WTC11 (cell line): ENCODE data around the gene GORASP1. TPM values are rescaled to one million over a fixed set of nuclear protein-coding genes. Genes with fewer than 3 reads are reported as not detected.

Source experiments
- ATAC-seq: fragments of 200-7000 bp; cut with Tn5 transposase; 2 replicates; pipeline ENCODE4 v1.10.0; 2021; ENCODE audit warnings: mild to moderate bottlenecking, moderate library complexity
- CTCF ChIA-PET: fragments of 300-600 bp; sonication (Branson Sonifier 250); formaldehyde crosslinking; loops from one replicate; lab custom pipeline; 2021; ENCODE audit warnings: antibody characterized with exemption; lab: Charles Lee
- POLR2A ChIA-PET: fragments of 350-600 bp; sonication (Branson Sonifier 250); formaldehyde crosslinking; loops from one replicate; lab custom pipeline; 2021; ENCODE audit warnings: antibody characterized with exemption; lab: Charles Lee
- DNase-seq: peaks from one replicate; pipeline ENCODE4 v3.0.0; 2021; ENCODE audit warnings: low spot score
- H3K27ac Mint-ChIP-seq: 2 replicates; pipeline ENCODE4 v1.8.0; 2021; ENCODE audit warnings: mixed read lengths
- H3K27me3 Mint-ChIP-seq: 2 replicates; pipeline ENCODE4 v1.8.0; 2021; ENCODE audit warnings: low read depth, mild to moderate bottlenecking, moderate library complexity, mixed read lengths
- H3K36me3 Mint-ChIP-seq: 2 replicates; pipeline ENCODE4 v1.8.0; 2021; ENCODE audit warnings: mixed read lengths
- H3K4me1 Mint-ChIP-seq: 2 replicates; pipeline ENCODE4 v1.8.0; 2022; ENCODE audit warnings: mixed read lengths
- H3K4me3 Mint-ChIP-seq: 2 replicates; pipeline ENCODE4 v1.8.0; 2021; ENCODE audit warnings: mild to moderate bottlenecking, moderate library complexity, mixed read lengths
- H3K9me3 Mint-ChIP-seq: 2 replicates; pipeline ENCODE4 v1.8.0; 2021; ENCODE audit warnings: mixed read lengths
- CBFB ChIP-seq: sonication (generic); formaldehyde crosslinking; IDR thresholded peaks from 2 replicates; pipeline ENCODE4 v1.8.1; 2022; ENCODE audit warnings: mild to moderate bottlenecking, low read depth, missing genetic modification reagents
- FOXJ3 ChIP-seq: sonication (generic); formaldehyde crosslinking; IDR thresholded peaks from 2 replicates; pipeline ENCODE4 v1.9.0; 2021; ENCODE audit warnings: missing genetic modification reagents, mild to moderate bottlenecking, borderline replicate concordance
- GABPB1 ChIP-seq: sonication (generic); formaldehyde crosslinking; IDR thresholded peaks from 2 replicates; pipeline ENCODE4 v1.8.1; 2023; ENCODE audit warnings: mild to moderate bottlenecking, missing genetic modification reagents
- HMGA2 ChIP-seq: fragments of 250-450 bp; sonication (Bioruptor Pico); IDR thresholded peaks from 2 replicates; pipeline ENCODE4 v1.4.0; 2021; ENCODE audit warnings: mild to moderate bottlenecking, moderate library complexity
- KAT7 ChIP-seq: sonication (generic); formaldehyde crosslinking; IDR thresholded peaks from 2 replicates; pipeline ENCODE4 v1.8.1; 2023; ENCODE audit warnings: missing genetic modification reagents, mild to moderate bottlenecking, borderline replicate concordance
- NFATC4 ChIP-seq: fragments of 250-450 bp; sonication (Bioruptor Pico); IDR thresholded peaks from 2 replicates; pipeline ENCODE4 v1.9.0; 2021; ENCODE audit warnings: mild to moderate bottlenecking
- NFE2L1 ChIP-seq: sonication (generic); formaldehyde crosslinking; IDR thresholded peaks from 2 replicates; pipeline ENCODE4 v1.8.1; 2023; ENCODE audit warnings: missing genetic modification reagents
- NR1H2 ChIP-seq: sonication (generic); formaldehyde crosslinking; IDR thresholded peaks from 2 replicates; pipeline ENCODE4 v1.9.0; 2021; ENCODE audit warnings: mild to moderate bottlenecking, moderate library complexity, missing genetic modification reagents
- PRRX2 ChIP-seq: fragments of 250-450 bp; sonication (Bioruptor Pico); IDR thresholded peaks from 2 replicates; pipeline ENCODE4 v1.8.0; 2021; ENCODE audit warnings: mild to moderate bottlenecking
- RELA ChIP-seq: sonication (generic); formaldehyde crosslinking; IDR thresholded peaks from 2 replicates; pipeline ENCODE4 v1.8.1; 2022; ENCODE audit warnings: missing genetic modification reagents, mild to moderate bottlenecking, borderline replicate concordance
- SMAD4 ChIP-seq: sonication (generic); formaldehyde crosslinking; IDR thresholded peaks from 2 replicates; pipeline ENCODE4 v1.8.0; 2022; ENCODE audit warnings: mild to moderate bottlenecking, missing genetic modification reagents
- TCF7 ChIP-seq: sonication (generic); formaldehyde crosslinking; IDR thresholded peaks from 2 replicates; pipeline ENCODE4 v1.8.0; 2022; ENCODE audit warnings: mild to moderate bottlenecking, low read depth, missing genetic modification reagents, moderate library complexity
- TEAD1 ChIP-seq: sonication (generic); formaldehyde crosslinking; IDR thresholded peaks from 2 replicates; pipeline ENCODE4 v1.8.0; 2022; ENCODE audit warnings: mild to moderate bottlenecking, missing genetic modification reagents
- TP53 ChIP-seq: sonication (generic); formaldehyde crosslinking; IDR thresholded peaks from 2 replicates; pipeline ENCODE4 v1.8.1; 2023; ENCODE audit warnings: mild to moderate bottlenecking, missing genetic modification reagents
- ZNF121 ChIP-seq: sonication (generic); formaldehyde crosslinking; IDR thresholded peaks from 2 replicates; pipeline ENCODE4 v1.8.0; 2023; ENCODE audit warnings: missing genetic modification reagents
- ZNF138 ChIP-seq: sonication (generic); formaldehyde crosslinking; conservative IDR thresholded peaks from 2 replicates; pipeline ENCODE4 v1.8.1; 2022; ENCODE audit warnings: mild to moderate bottlenecking, moderate library complexity, missing genetic modification reagents
- ZNF219 ChIP-seq: sonication (generic); formaldehyde crosslinking; IDR thresholded peaks from 2 replicates; pipeline ENCODE4 v1.8.0; 2023; ENCODE audit warnings: missing genetic modification reagents, mild to moderate bottlenecking, borderline replicate concordance
- ZNF317 ChIP-seq: sonication (generic); formaldehyde crosslinking; IDR thresholded peaks from 2 replicates; pipeline ENCODE4 v1.8.1; 2023; ENCODE audit warnings: low read depth, mild to moderate bottlenecking, moderate library complexity, missing genetic modification reagents, borderline replicate concordance
- total RNA-seq: library from RNA; stranded (reverse); gene quantifications from 3 replicates; pipeline ENCODE4 v1.2.3, GENCODE V29; 2021
- TF ChIP-seq, protein P1 (sequence below): sonication (generic); formaldehyde crosslinking; IDR thresholded peaks from 2 replicates; pipeline ENCODE4 v1.8.1; 2022; ENCODE audit warnings: low read depth, missing genetic modification reagents, borderline replicate concordance
- TF ChIP-seq, protein P2 (sequence below): sonication (generic); formaldehyde crosslinking; IDR thresholded peaks from 2 replicates; pipeline ENCODE4 v1.8.1; 2023; ENCODE audit warnings: mild to moderate bottlenecking, missing genetic modification reagents, moderate library complexity
- TF ChIP-seq, protein P3 (sequence below): fragments of 250-450 bp; sonication (Bioruptor Pico); IDR thresholded peaks from 2 replicates; pipeline ENCODE4 v1.9.0; 2021; ENCODE audit warnings: moderate library complexity, mild to moderate bottlenecking, inconsistent platforms, borderline replicate concordance
- TF ChIP-seq, protein P4 (sequence below): sonication (generic); formaldehyde crosslinking; IDR thresholded peaks from 2 replicates; pipeline ENCODE4 v1.8.0; 2022; ENCODE audit warnings: mild to moderate bottlenecking, missing genetic modification reagents
- TF ChIP-seq, protein P5 (sequence below): sonication (generic); formaldehyde crosslinking; conservative IDR thresholded peaks from 2 replicates; pipeline ENCODE4 v1.8.1; 2022; ENCODE audit warnings: mild to moderate bottlenecking, missing genetic modification reagents
- TF ChIP-seq, protein P6 (sequence below): sonication (generic); formaldehyde crosslinking; IDR thresholded peaks from 2 replicates; pipeline ENCODE4 v1.8.1; 2022; ENCODE audit warnings: low read depth, mild to moderate bottlenecking, moderate library complexity, missing genetic modification reagents, borderline replicate concordance
- TF ChIP-seq, protein P7 (sequence below): fragments of 250-450 bp; sonication (Bioruptor Pico); IDR thresholded peaks from 2 replicates; pipeline ENCODE4 v1.8.0; 2021; ENCODE audit warnings: mild to moderate bottlenecking

Gene GORASP1
- total RNA-seq, 1 experiment from 2014 or later, result 47.4 TPM

DNA sequence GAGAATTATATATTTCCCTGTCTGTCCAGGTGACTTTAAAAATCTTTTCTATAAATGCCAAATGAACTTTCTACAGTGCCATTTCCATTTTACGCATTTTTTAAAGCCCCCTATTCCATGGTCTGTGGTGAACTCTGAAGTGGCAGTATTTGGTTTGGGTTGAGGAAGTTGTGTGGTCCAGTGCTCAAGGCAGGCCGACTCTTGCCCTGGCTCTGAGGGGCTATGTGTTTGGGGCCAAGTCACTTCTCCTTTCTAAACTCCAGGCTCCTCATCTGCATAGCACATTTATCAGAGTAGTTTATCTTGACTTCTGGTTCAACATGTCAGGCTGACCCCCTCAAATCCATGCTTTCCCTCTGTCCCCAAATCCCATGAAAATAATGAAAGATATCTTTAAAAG is 14.2 kb upstream of the GORASP1 start (continued):
- TF ChIP-seq, protein P1, sequence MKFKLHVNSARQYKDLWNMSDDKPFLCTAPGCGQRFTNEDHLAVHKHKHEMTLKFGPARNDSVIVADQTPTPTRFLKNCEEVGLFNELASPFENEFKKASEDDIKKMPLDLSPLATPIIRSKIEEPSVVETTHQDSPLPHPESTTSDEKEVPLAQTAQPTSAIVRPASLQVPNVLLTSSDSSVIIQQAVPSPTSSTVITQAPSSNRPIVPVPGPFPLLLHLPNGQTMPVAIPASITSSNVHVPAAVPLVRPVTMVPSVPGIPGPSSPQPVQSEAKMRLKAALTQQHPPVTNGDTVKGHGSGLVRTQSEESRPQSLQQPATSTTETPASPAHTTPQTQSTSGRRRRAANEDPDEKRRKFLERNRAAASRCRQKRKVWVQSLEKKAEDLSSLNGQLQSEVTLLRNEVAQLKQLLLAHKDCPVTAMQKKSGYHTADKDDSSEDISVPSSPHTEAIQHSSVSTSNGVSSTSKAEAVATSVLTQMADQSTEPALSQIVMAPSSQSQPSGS (CRISPR knock-in tag), result no peak
- no peak for TF ChIP-seq NFE2L1
- no peak for TF ChIP-seq CBFB (CRISPR knock-in tag)
- TF ChIP-seq TP53 (CRISPR knock-in tag), result no peak
- no peak for TF ChIP-seq RELA (CRISPR knock-in tag)
- TF ChIP-seq ZNF317 (CRISPR knock-in tag), result no peak
- TF ChIP-seq ZNF219 (CRISPR knock-in tag), result no peak
- no peak for TF ChIP-seq ZNF121 (CRISPR knock-in tag)
- TF ChIP-seq HMGA2 (CRISPR knock-in tag), result no peak

DNA sequence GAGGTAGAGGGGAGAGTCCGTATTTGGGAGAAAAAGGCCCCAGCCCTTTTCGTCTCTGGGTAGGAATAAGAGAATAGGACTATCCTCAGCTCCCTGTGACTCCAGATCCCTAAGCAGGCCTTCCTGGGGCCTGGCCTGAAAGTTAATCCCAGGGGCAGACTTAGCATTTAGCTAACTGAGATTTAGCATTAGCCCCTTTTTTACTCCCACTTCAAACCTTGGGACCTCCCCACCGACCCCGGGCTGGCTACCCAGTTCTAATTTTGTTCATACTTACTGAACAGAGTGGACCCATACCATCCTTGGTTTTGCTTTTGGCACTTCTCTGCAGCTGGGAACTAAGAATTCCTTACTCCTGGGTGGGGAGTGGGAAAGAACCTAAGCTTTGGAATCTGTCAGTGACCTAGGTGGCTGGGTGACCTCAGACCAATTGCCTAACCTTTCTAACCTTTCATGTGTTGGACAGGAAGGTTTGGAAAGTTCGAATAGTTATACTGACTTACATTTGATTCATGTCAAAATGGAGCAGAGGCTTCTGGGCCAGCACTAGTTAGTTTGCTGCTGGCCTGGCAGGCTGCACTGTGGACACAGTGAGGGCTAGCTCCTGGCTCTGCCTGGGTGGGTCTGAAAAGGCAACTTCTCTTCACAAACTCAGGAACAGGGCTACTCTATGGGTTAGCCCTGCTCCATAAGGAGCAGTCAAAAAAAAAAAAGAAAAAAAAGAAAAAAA is 11.7 kb upstream of the GORASP1 start:
- H3K4me1 Mint-ChIP-seq, result no peaks in the 10 kb centered on the region
- H3K27ac Mint-ChIP-seq, result no peak overlapping the region
- ATAC-seq (no peak), DNase-seq (no peak)
- H3K9me3 Mint-ChIP-seq, result no peaks in the 10 kb centered on the region
- no peak overlapping the region for H3K4me3 Mint-ChIP-seq
- POLR2A ChIA-PET, result interaction anchor here (0.8 kb wide), 1 partner anchor 169 kb away, joined by 4 read pairs; no protein-coding TSS in a partner anchor
- no peaks in the 10 kb centered on the region for H3K36me3 Mint-ChIP-seq
- TF ChIP-seq TP53 (CRISPR knock-in tag) (no peak), ZNF121 (CRISPR knock-in tag) (no peak), PRRX2 (CRISPR knock-in tag) (no peak), HMGA2 (CRISPR knock-in tag) (no peak), ZNF219 (CRISPR knock-in tag) (no peak), NFATC4 (CRISPR knock-in tag) (no peak), SMAD4 (CRISPR knock-in tag) (no peak), KAT7 (CRISPR knock-in tag) (no peak), GABPB1 (CRISPR knock-in tag) (no peak), TCF7 (CRISPR knock-in tag) (no peak), ZNF138 (CRISPR knock-in tag) (no peak)
- TF ChIP-seq, protein P2, sequence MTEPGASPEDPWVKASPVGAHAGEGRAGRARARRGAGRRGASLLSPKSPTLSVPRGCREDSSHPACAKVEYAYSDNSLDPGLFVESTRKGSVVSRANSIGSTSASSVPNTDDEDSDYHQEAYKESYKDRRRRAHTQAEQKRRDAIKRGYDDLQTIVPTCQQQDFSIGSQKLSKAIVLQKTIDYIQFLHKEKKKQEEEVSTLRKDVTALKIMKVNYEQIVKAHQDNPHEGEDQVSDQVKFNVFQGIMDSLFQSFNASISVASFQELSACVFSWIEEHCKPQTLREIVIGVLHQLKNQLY (CRISPR knock-in tag), result no peak
- TF ChIP-seq, protein P3, sequence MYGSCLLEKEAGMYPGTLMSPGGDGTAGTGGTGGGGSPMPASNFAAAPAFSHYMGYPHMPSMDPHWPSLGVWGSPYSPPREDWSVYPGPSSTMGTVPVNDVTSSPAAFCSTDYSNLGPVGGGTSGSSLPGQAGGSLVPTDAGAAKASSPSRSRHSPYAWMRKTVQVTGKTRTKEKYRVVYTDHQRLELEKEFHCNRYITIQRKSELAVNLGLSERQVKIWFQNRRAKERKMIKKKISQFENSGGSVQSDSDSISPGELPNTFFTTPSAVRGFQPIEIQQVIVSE (CRISPR knock-in tag), result no peak
- no peaks in the 10 kb centered on the region for H3K27me3 Mint-ChIP-seq
- CTCF ChIA-PET, result interaction anchor here (2.1 to 4.4 kb wide), 2 partner anchors 169 to 173 kb away, joined by 8 to 35 read pairs; no protein-coding TSS in a partner anchor

DNA sequence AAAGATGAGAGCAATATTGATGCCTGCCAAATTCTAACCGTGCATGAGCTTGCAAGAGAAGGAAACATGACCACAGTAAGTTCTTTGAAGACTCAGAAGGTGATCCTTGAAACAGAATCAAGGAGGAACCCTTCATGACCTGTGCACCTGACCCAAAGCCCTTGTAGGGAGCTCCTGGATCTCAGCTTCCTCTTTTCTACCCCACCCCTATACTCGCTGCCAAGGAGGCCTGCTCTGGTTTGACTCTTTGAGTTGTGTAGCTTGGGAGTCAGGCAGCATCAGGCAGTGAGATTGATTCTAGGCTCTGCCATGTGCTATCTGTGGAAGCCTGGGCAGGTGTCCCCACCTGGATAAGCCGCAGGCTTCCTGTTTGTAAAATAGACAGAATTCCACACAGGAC is 10.7 kb upstream of the GORASP1 start:
- Mint-ChIP-seq H3K36me3 (no peaks in the 10 kb centered on the region), H3K27me3 (no peaks in the 10 kb centered on the region), H3K9me3 (no peaks in the 10 kb centered on the region), H3K27ac (no peak overlapping the region), H3K4me1 (no peaks in the 10 kb centered on the region), H3K4me3 (no peak overlapping the region)
- no peak for DNase-seq
- ChIA-PET CTCF (interaction anchor here (0.9 to 4.4 kb wide), 3 partner anchors 8 to 170 kb away, joined by 3 to 35 read pairs (median 6); no protein-coding TSS in a partner anchor), POLR2A (no interaction called here)
- ATAC-seq, result no peak
- TF ChIP-seq, protein P4, sequence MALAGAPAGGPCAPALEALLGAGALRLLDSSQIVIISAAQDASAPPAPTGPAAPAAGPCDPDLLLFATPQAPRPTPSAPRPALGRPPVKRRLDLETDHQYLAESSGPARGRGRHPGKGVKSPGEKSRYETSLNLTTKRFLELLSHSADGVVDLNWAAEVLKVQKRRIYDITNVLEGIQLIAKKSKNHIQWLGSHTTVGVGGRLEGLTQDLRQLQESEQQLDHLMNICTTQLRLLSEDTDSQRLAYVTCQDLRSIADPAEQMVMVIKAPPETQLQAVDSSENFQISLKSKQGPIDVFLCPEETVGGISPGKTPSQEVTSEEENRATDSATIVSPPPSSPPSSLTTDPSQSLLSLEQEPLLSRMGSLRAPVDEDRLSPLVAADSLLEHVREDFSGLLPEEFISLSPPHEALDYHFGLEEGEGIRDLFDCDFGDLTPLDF (CRISPR knock-in tag), result no peak
- TF ChIP-seq, protein P5, sequence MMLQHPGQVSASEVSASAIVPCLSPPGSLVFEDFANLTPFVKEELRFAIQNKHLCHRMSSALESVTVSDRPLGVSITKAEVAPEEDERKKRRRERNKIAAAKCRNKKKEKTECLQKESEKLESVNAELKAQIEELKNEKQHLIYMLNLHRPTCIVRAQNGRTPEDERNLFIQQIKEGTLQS (CRISPR knock-in tag), result no peak
- TF ChIP-seq NR1H2 (CRISPR knock-in tag), result no peak
- TF ChIP-seq, protein P6, sequence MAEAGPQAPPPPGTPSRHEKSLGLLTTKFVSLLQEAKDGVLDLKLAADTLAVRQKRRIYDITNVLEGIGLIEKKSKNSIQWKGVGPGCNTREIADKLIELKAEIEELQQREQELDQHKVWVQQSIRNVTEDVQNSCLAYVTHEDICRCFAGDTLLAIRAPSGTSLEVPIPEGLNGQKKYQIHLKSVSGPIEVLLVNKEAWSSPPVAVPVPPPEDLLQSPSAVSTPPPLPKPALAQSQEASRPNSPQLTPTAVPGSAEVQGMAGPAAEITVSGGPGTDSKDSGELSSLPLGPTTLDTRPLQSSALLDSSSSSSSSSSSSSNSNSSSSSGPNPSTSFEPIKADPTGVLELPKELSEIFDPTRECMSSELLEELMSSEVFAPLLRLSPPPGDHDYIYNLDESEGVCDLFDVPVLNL (CRISPR knock-in tag), result no peak
- no peak for TF ChIP-seq FOXJ3
- TF ChIP-seq TEAD1 (CRISPR knock-in tag), result no peak
- TF ChIP-seq, protein P7, sequence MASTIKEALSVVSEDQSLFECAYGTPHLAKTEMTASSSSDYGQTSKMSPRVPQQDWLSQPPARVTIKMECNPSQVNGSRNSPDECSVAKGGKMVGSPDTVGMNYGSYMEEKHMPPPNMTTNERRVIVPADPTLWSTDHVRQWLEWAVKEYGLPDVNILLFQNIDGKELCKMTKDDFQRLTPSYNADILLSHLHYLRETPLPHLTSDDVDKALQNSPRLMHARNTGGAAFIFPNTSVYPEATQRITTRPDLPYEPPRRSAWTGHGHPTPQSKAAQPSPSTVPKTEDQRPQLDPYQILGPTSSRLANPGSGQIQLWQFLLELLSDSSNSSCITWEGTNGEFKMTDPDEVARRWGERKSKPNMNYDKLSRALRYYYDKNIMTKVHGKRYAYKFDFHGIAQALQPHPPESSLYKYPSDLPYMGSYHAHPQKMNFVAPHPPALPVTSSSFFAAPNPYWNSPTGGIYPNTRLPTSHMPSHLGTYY, result no peak
